GF-D8 (cell line): ENCODE results near the gene TMEM80.
"Not testable (repeated sequence)": the region's sequence is repeated elsewhere in the genome, so short reads cannot be mapped to it uniquely, and the experiment has no call there.

Experiments
- DNase-seq: peaks from one replicate; lab custom pipeline; 2025; lab: John Stamatoyannopoulos, UW

The TMEM80 gene

DNA sequence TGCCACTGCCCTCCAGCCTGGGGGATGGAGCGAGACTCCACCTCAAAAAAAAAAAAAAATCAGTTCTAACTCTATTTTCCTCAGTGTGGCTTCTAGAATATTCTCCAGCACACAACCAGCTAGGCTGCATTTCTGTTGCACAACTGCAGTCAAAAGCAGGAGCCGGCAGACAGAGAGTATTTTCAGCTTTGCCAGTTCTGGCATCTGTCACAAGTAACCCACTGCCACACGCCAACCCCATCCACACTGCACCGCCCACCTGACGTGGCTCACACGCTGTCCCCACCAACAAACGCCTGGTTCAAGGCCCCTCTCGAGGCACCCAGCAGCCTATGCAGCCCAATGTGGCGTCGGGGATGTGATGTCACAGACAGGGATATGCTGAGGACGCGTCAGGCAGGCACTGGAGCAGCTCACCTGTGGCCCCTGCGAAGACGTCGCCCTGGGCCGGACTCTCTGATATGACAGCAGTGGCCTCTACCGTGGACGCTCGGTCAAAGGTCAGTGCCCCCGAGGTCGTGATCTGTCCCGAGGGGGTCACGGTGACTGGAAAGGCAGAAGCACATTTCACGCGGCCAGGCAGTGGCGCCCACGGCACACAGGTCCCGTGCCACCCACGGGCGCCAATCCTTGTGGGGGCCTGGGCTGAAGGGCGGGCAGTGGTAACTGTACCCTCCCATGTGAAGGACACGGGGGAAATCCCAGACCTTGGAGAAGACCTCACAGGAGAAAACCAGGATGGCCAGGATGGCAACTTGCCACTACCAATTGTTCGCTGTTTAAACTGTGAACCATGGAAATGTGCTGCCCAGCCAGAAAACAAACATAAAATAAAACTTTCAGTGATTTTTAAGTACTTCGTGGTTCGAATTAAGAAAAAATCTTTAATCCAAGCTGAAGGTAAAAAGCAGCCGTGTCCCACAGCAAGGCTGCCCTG lies 16.1 kb upstream of the TMEM80 start:
- DNase-seq = no peak

GRCh38 chr11:680476-680875 lies 15.1 kb upstream of the TMEM80 start:
- no peak for DNase-seq

GRCh38 chr11:680970-681369 lies 14.6 kb upstream of the TMEM80 start:
- DNase-seq = no peak

DNA sequence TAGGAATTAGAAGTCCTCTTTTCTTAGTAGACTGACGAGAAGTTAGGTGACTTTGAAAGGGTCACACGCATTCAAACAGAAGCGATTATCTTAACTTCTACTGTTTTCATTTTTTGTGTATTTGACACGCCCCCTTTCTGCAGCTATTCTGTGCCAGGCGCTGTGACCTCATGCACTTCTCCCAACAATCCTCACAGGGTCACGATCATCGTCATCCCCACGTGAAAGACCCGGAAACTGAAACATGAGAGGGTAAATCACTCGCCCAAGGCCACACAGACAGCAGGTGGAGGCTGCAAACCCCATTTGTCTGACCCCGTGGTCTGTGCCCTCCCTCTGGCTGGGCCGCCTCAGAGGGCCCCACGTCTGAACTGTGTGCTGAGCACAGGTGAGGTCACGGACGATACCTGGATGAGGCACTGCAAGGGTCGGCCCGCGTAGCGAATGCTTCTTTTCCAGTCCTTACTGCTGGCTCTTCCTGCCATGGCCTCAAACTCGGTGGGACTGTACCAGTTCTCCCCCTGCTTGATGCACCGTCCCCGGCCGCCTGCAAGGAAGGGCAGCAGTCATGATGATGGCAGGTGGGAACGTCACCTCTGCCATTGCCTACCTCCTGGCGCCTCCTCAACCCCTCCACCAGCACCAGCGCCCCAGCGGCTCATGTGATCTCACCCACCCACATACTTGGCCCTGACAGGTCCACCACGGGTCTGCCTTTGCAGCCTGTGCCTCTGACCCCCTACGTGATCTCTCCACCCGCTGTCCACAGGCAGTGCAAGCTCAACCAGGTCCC lies 9.0 kb upstream of the TMEM80 start:
- no peak for DNase-seq

GRCh38 chr11:687751-688150 lies 7.9 kb upstream of the TMEM80 start:
- DNase-seq = no peak

DNA sequence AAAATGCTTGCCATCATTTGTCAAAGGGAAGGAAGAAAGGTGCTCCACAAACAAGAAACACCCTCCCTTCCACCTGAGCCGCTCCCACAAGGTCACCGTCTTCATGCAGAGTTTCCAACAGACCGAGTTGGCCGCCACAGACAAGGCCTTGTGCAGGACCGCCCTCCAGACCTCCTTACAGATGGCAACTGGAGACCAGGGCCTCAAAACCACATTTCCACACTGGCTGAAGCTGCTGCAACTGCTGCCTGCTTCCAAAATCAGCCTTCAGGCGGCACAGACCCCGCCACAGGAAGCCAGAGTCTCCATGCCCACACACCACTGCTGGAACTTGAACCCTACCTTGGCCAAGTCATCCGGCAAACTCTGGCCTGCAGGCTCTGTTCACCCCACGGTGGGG lies 6.9 kb upstream of the TMEM80 start:
- no peak for DNase-seq

DNA sequence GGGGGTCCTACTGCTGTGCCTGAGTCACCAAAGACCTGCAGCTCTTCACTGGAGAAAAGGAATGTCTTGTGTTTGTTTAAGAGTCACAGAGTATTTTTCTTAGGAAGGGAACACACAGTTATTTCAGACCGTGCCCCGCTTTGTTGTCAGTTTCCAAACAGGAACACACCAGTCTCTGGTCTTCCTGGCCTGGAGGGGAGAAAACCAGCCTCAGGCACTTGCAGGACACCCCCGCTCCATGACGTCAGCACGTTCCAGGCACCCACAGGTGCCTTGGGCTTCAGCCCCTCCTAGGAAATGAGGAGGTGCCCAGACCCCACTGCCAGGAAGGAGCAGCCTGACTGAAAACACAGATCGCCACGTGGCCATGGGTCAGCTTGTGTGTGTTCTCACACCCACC lies 6.0 kb upstream of the TMEM80 start:
- DNase-seq = no peak

DNA sequence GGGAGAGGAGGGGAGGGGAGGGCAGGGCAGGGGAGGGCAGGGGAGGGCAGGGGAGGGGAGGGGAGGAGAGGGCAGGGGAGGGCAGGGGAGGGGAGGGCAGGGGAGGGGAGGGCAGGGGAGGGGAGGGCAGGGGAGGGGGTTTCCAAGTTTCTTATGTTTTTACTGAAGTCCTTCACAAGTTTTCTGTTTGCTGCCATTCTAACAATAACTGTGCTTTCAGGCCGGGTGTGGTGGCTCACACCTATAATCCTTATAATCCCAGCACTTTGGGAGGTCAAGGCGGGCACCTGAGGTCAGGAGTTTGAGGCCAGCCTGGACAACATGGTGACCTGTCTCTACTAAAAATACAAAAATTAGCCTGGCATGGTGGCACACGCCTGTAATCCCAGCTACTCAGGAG lies 5.4 kb upstream of the TMEM80 start:
- not testable (repeated sequence) for DNase-seq

DNA sequence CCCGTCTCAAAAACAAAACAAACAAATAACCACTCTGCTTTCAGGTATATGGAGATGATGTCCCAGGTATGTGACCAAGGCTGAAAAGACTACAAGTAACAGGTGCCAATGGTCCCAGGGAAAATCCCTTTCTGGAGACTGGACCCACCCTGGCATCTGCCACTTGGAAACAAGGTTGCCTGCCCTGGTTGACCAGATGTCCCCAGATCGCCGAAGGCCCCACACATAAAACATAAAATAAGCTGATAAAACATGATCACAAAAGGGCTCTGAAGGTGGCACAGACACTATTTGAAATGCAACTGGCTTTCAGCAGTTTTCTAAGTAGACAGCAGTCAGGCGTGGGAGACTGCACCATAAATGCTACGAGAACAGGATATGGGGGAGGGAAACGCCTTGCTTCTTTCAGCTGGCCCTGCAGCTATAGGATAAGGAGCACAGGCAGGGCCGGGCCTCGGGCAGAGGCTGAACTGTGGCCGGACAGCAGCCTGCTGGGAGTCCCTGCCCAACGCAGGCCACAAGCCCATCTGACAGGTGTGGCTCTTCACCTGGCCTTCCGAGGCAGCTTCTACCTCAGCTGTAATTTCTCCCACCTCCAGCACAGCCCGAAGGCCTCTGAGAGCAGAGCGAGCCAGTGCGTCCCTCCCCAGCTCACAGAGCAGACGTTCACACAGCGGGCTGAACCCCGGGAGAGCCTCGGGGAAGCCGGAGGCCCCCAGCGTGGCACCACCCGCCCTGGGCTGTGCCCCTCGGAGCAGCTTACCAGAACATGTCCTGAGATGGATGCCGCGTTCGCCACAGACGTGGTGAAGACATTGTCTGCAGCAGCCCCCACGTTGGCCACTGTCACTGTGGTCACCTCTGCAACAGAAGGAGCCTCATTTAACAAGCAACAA lies 4.6 kb upstream of the TMEM80 start:
- DNase-seq = no peak

GRCh38 chr11:691710-692590 lies 3.7 kb upstream of the TMEM80 start:
- DNase-seq = no peak

DNA sequence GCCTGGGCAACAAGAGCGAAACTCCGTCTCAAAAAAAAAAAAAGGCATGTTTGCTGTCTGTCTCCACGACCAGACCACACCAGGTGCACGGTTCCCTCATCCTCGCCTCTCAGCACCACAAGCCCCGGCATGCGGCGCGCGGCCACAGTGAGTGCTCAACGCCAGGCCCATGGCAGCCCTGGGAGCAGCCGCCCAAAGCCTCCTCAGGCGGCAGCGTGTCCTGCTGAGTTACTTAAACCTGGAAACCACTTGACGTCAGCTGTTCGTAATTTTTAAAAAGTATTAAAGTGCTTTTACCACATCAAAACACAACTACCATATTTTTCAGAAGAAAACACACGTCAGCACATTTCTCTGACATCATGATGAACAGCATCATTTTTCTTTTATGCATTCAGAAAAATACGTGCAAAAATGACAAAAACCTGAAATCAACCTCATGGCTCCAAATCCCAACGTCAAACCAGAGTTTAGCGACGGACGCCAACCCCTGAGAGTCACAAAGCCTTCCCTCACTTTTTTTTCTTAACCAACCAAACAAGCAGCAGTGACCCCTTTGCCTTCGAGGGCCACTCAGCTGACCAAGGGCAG lies 2.7 kb upstream of the TMEM80 start:
- DNase-seq = no peak

DNA sequence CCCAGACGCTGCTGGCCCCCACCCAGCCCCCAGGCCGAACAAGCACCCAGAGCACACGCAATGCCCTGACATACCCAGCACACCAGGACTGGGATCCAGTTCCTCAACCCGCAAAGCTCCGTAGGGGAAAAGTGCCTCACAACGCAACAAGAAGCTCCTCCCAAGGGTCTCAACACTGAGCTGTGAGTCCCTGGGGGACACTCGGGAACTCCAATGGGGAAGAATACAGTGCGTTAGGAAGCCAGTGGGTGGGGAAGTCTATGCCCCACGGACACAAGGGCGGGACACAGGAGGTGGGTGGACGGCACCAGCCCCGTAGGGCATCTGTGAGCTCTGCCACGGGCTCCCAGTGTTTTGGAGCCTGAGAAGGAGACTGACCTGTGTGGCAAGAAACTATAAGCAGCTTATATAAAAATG lies 2.2 kb upstream of the TMEM80 start:
- no peak for DNase-seq

GRCh38 chr11:693887-694562 lies 1.6 kb upstream of the TMEM80 start:
- no peak for DNase-seq

GRCh38 chr11:694563-695287 lies 891 bp upstream of the TMEM80 start, which contains the start of gene DEAF1:
Gene DEAF1, minus strand, starts transcription at chr11:695222. Its CDS starts 175 bp downstream, at chr11:695047.
- DNase-seq = peak; percentile 72

DNA sequence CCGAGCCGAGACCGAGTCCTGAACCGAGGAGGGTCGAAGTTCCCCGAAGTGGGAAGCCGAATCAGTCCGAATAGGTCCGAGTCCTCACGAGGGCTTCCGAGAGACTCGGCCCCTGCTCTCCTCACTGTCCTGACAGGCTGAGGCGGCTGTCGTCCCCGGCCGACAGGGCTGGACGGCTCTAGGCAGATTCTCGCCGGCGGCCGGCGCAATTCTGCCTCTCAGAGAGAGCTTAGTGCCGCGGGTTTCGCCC lies 403 bp upstream of the TMEM80 start:
- no peak for DNase-seq

GRCh38 chr11:696955-697491 lies 1.4 kb downstream of the TMEM80 start:
- no peak for DNase-seq

DNA sequence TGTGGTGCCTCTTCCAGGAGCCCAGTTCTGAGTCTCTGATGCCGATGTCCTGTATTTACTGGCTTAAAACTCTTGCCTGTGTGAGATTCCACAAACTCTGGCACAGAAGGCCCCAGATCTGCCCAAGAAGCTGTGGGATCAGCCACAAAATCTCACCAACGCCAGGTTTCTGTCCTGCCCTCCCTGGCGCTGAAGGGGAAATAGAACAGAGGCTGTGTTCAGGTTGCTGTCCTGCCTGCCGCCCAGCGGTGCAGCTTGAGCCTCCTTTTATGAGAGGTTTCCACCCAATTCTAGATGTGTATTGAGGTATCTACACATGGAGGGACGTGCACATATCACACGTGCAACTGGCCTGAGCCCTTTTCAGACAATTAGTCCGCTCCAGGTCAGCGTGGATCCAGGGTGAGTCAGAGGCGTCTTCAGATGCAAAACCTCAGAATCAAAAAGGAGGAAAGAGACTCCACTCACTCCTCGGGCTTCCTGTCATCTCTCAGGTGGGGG lies 2.2 kb downstream of the TMEM80 start:
- no peak for DNase-seq

DNA sequence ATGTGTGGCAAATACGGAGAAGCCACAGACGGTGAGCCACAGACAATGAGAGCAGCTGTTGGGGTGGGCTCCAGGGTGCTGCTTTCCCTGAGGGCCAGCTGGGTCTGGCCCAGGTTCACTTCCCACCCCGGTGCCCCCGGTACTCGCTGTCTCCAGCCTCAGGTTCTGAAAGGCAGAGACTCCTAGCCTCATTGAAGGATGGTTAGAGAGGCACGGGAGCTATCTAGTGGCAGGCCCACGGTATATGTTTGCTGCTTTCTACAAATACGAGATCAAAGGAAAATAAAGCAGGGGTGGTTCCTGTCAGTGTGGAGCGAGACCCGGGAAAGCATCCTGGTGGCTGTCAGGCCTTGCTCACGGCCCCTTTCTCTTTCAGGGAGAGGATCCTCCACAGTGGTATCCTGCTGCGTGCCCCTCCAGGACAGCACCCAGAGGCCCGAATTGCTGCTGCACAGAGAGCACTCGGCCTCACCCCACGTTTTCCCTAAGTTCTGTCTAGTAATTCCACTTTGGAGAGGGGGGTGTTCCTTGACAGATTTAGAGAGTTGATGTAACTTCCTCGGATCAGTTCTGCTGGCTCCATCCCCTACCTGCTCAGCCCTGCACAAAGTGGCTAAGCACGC lies 3.0 kb downstream of the TMEM80 start:
- DNase-seq = no peak

DNA sequence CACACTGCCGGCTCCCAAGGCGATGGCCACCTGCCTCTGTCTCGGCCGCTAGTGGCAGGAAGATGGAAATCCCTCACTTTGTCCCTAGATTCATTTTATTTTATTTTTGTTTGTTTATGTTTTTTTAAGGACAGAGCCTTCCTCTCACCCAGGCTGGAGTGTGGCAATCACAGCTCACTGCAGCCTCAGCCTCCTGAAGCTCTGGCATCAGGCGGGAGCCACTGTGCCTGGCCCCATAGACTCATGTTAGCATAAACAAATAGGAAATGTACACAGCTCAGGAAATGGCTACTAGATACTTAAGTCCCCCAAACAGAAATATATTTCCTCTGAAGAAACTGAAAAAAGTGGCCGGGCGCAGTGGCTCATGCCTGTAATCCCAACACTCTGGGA lies 3.5 kb downstream of the TMEM80 start:
- DNase-seq = no peak
